Heart left ventricle (tissue), 16 donors: ENCODE measurements around the gene FKBP8. TPM values are rescaled to one million over a fixed set of nuclear protein-coding genes. Genes with fewer than 3 reads are reported as not detected.

Experiments
- ATAC-seq, 4 donors: fragments of 200-7000 bp; cut with Tn5 transposase; one replicate each; pipeline ENCODE4 v1.9.1; 2020 to 2022; ENCODE audit warnings: moderate library complexity in 4 of 4, mild to moderate bottlenecking in 3 of 4, moderate number of reproducible peaks in 1 of 4
- DNase-seq, 5 donors: peaks; one replicate each; pipeline ENCODE4 v3.0.0-alpha.2; 2020
- H3K27ac ChIP-seq, 12 donors: fragments of 200-600 bp; sonication (generic) in 4 of 12; one replicate each; pipeline versions ENCODE4 v1.5.0 to v1.8.0; 2016 to 2022; ENCODE audit warnings: mild to moderate bottlenecking in 2 of 12
- H3K27me3 ChIP-seq, 9 donors: fragments of 200-600 bp; sonication (generic) in 2 of 9; one replicate each; pipeline versions ENCODE4 v1.5.1 to v1.8.0; 2016 to 2022; ENCODE audit warnings: mild to moderate bottlenecking in 3 of 9
- H3K36me3 ChIP-seq, 9 donors: fragments of 200-600 bp; sonication (generic) in 2 of 9; one replicate each; pipeline versions ENCODE4 v1.5.0 to v1.8.0; 2018 to 2022; ENCODE audit warnings: mild to moderate bottlenecking in 2 of 9
- H3K4me1 ChIP-seq, 12 donors: fragments of 200-600 bp; sonication (generic) in 4 of 12; one replicate each; pipeline versions ENCODE4 v1.5.0 to v1.8.0; 2016 to 2022; ENCODE audit warnings: mild to moderate bottlenecking in 3 of 12
- H3K4me3 ChIP-seq, 12 donors: fragments of 200-600 bp; sonication (generic) in 4 of 12; one replicate each; pipeline versions ENCODE4 v1.5.0 to v1.8.0; 2017 to 2022; ENCODE audit warnings: mild to moderate bottlenecking in 9 of 12, moderate library complexity in 4 of 12
- H3K9me3 ChIP-seq, 12 donors: fragments of 200-600 bp; sonication (generic) in 4 of 12; one replicate each; pipeline versions ENCODE4 v1.5.0 to v1.8.0; 2016 to 2022; ENCODE audit warnings: mild to moderate bottlenecking in 1 of 12
- CTCF ChIP-seq, 12 donors: fragments of 200-600 bp; sonication (generic) in 4 of 12; IDR thresholded peaks; one replicate each; pipeline versions ENCODE4 v1.5.0 to v1.8.0; 2018 to 2022; ENCODE audit warnings: antibody characterized with exemption in 12 of 12, mild to moderate bottlenecking in 5 of 12
- POLR2A ChIP-seq, 2 donors: fragments of 450-650 bp; IDR thresholded peaks; one replicate each; pipeline ENCODE4 v1.6.1; 2017; ENCODE audit warnings: antibody characterized with exemption in 2 of 2, mild to moderate bottlenecking in 2 of 2, moderate library complexity in 2 of 2
- whole genome bisulfite sequencing, 4 donors: extraction: QIAGEN DNeasy Blood & Tissue Kit in 2 of 4; methylation state at CpG; one replicate each; pipeline versions ENCODE4 v1.1.5 to v1.1.7; 2013 to 2018; 5-methylcytosine and 5-hydroxymethylcytosine counted together
- intact Hi-C, 10 donors: fragments of 100-400 bp; cut with DNase I; formaldehyde crosslinking; loops; one replicate each; pipeline versions ENCODE4 v1.11.1 to v1.14.2; 2022
- polyA plus RNA-seq, 2 donors: library from polyadenylated mRNA; stranded (reverse); fragments of 200-250 nt; gene quantifications; one replicate each; pipeline ENCODE4 v1.2.3, GENCODE V29; 2013
- total RNA-seq, 9 donors: library from RNA; depleted of rRNA in 2 of 9; stranded (reverse); fragments of >200 nt in 2 of 9; fragmentation: NEBNext Ultra II Directional in 3 of 9; extraction: Animal tissue kit (Norgen Biotek cat#: 25700) in 3 of 9; gene quantifications; one replicate each; pipeline versions ENCODE4 v1.1.0 to v1.2.4, GENCODE V29; 2016 to 2023
- donor health status: ischemic (EF 13 %, LVEDD 7.1; RV severe dilation, severe dysfunction).
- donor health status: healthy with polysubstance abuse.
- donor health status: DM: no; HTN: yes; CAD: no.
- donor health status: DM: no; HTN: no; CAD: no.
- donor health status: ischemic (EF 25% LVEDD 6.9; RV normal size, moderate dysfunction).
- donor health status: ischemic (EF 25% LVEDD 5.7; RV mildly dilated, moderate dysfunction).
- donor health status: healthy.
- donor health status: DM: yes; HTN: yes; CAD: no.
- donor health status: ischemic (EF 35%, LVEDD 5.7; RV mildly dilated, moderate dysfunction).
- donor health status: nonischemic (EF 11% LVEDD 7.7; RV severe dilation, severe dysfunction).
- donor health status: DM: yes; HTN: yes; CAD: no.
- donor health status: PGD.
- donor health status: ischemic (EF 29% LVEDD 5.4; RV normal size, mild dysfunction).
- donor health status: nonischemic (EF 23%, LVEDD 6.1; RV moderate dilation, normal function).

The FKBP8 gene
- total and polyA plus RNA-seq, 11 donors = 136 to 353 (median 157) TPM

GRCh38 chr19:18551631-18552030 lies 8.3 kb upstream of the FKBP8 start:
- DNase-seq = no peak
- 70 to 72% (median 72%) methylated on average over 6 of the region's 6 CpGs for WGBS, 4 donors

GRCh38 chr19:18543814-18544475 lies 572 bp upstream of the FKBP8 start:
- peak in 3 of 4 donors; percentile 31 to 58 (median 43) for ATAC-seq
- no peaks in the 10 kb centered on the region for H3K27me3 ChIP-seq
- no peaks in the 10 kb centered on the region for H3K9me3 ChIP-seq
- intact Hi-C loops = loop anchor here in 1 of 10 donors (1.0 kb wide), 1 partner anchor 13 kb away; the partner anchor contains the start of gene KXD1
- H3K27ac ChIP-seq = peak overlapping the region in 11 of 12 donors; percentile 75 to 94 (median 87)
- peak; percentile 25 to 76 (median 54) for DNase-seq
- peak overlapping the region; percentile 46 to 95 (median 69) for H3K4me3 ChIP-seq
- TF ChIP-seq POLR2A (IDR thresholded peaks at IDR 0.05) (no peak), CTCF (IDR thresholded peaks at IDR 0.05) (no peak)
- H3K36me3 ChIP-seq = peaks cover 0 to 28% (median 24%) of the 10 kb centered on the region in 9 donors
- peaks cover 0 to 22% (median 15%) of the 10 kb centered on the region in 12 donors for H3K4me1 ChIP-seq
- whole genome bisulfite sequencing, 4 donors = 8 to 26% (median 16%) methylated on average over 6 to 12 of the region's 12 CpGs

More at GRCh38 chr19:18551631-18552030, 8.3 kb upstream of the FKBP8 start:
- intact Hi-C loops = loop anchor here in 1 of 10 donors (10.0 kb wide), 1 partner anchor 67 kb away; no protein-coding TSS in a partner anchor
- H3K36me3 ChIP-seq = no peaks in the 10 kb centered on the region
- no peaks in the 10 kb centered on the region for H3K4me1 ChIP-seq
- no peak overlapping the region for H3K27ac ChIP-seq
- H3K27me3 ChIP-seq = no peaks in the 10 kb centered on the region
- TF ChIP-seq POLR2A (IDR thresholded peaks at IDR 0.05) (no peak), CTCF (IDR thresholded peaks at IDR 0.05) (no peak)
- no peak overlapping the region for H3K4me3 ChIP-seq
- no peak for ATAC-seq
- H3K9me3 ChIP-seq = no peaks in the 10 kb centered on the region

GRCh38 chr19:18541992-18542940 lies 1.1 kb downstream of the FKBP8 start:
- intact Hi-C loops = no loop called here

More at GRCh38 chr19:18541992-18542940, 1.1 kb downstream of the FKBP8 start:
- DNase-seq (no peak), ATAC-seq (peak in 1 of 4 donors; percentile 3)
- no peaks in the 10 kb centered on the region for H3K27me3 ChIP-seq
- H3K27ac ChIP-seq = peak overlapping the region; percentile 50 to 94 (median 81)
- peaks cover 0 to 45% (median 38%) of the 10 kb centered on the region in 9 donors for H3K36me3 ChIP-seq
- H3K4me3 ChIP-seq = peak overlapping the region; percentile 46 to 95 (median 69)
- WGBS, 4 donors = 20 to 28% (median 24%) methylated on average over 10 to 11 of the region's 11 CpGs
- no peak for TF ChIP-seq POLR2A (IDR thresholded peaks at IDR 0.05)
- no peak for TF ChIP-seq CTCF (IDR thresholded peaks at IDR 0.05)
- H3K9me3 ChIP-seq = no peaks in the 10 kb centered on the region
- peaks cover 0 to 22% (median 15%) of the 10 kb centered on the region in 12 donors for H3K4me1 ChIP-seq
